Measurements from ENCODE around the gene CCDC85A. TPM values are rescaled to one million over a fixed set of nuclear protein-coding genes. Genes with fewer than 3 reads are reported as not detected.

CCDC85A gene
- total and polyA plus RNA-seq, 4 donors = 12.1 to 26.4 (median 23.5) TPM

- H3K27ac ChIP-seq (ENCODE audit: low read depth, low read length) = no peak overlapping the region
- H3K36me3 ChIP-seq (ENCODE audit: control insufficient read depth, insufficient read depth, low read length) = no peaks in the 10 kb centered on the region
- no peak overlapping the region for H3K4me3 ChIP-seq (ENCODE audit: low read depth, low read length)
- no CpG with 5 or more reads among the region's 3 CpGs for WGBS (ENCODE audit: insufficient coverage)
- no peaks in the 10 kb centered on the region for H3K27me3 ChIP-seq (ENCODE audit: control insufficient read depth, insufficient read depth, low read length)
- DNase-seq (ENCODE audit: low read depth in 4 of 6, low spot score in 6 of 6) = no peak
- no peaks in the 10 kb centered on the region for H3K9me3 ChIP-seq (ENCODE audit: control insufficient read depth, insufficient read depth, low read length)
- no peaks in the 10 kb centered on the region for H3K4me1 ChIP-seq (ENCODE audit: control insufficient read depth, insufficient read depth, low read length)
These were observed 151.3 kb downstream of the CCDC85A start for GRCh38 chr2:56335101-56335500.

- H3K4me3 ChIP-seq (ENCODE audit: low read depth, low read length) = no peak overlapping the region
- no peak overlapping the region for H3K27ac ChIP-seq (ENCODE audit: low read depth, low read length)
- WGBS (ENCODE audit: insufficient coverage) = no CpG with 5 or more reads among the region's 3 CpGs
- no peaks in the 10 kb centered on the region for H3K4me1 ChIP-seq (ENCODE audit: control insufficient read depth, insufficient read depth, low read length)
- no peaks in the 10 kb centered on the region for H3K27me3 ChIP-seq (ENCODE audit: control insufficient read depth, insufficient read depth, low read length)
- no peaks in the 10 kb centered on the region for H3K36me3 ChIP-seq (ENCODE audit: control insufficient read depth, insufficient read depth, low read length)
- DNase-seq (ENCODE audit: low read depth in 4 of 6, low spot score in 6 of 6) = no peak
- H3K9me3 ChIP-seq (ENCODE audit: control insufficient read depth, insufficient read depth, low read length) = no peaks in the 10 kb centered on the region
These were observed 153.6 kb downstream of the CCDC85A start for GRCh38 chr2:56337342-56337741.

- no peaks in the 10 kb centered on the region for H3K4me1 ChIP-seq (ENCODE audit: control insufficient read depth, insufficient read depth, low read length)
- WGBS (ENCODE audit: insufficient coverage) = no CpG with 5 or more reads among the region's 2 CpGs
These were observed 154.4 kb downstream of the CCDC85A start for GRCh38 chr2:56338232-56338631.

GRCh38 chr2:56344771-56345170 is 161.0 kb downstream of the CCDC85A start:
- Histone ChIP-seq H3K9me3 (ENCODE audit: control insufficient read depth, insufficient read depth, low read length) (no peaks in the 10 kb centered on the region), H3K27ac (ENCODE audit: low read depth, low read length) (no peak overlapping the region), H3K4me1 (ENCODE audit: control insufficient read depth, insufficient read depth, low read length) (no peaks in the 10 kb centered on the region), H3K4me3 (ENCODE audit: low read depth, low read length) (no peak overlapping the region), H3K27me3 (ENCODE audit: control insufficient read depth, insufficient read depth, low read length) (no peaks in the 10 kb centered on the region), H3K36me3 (ENCODE audit: control insufficient read depth, insufficient read depth, low read length) (no peaks in the 10 kb centered on the region)
- DNase-seq (ENCODE audit: low read depth in 4 of 6, low spot score in 6 of 6) = no peak
- WGBS (ENCODE audit: insufficient coverage) = no CpG with 5 or more reads among the region's 1 CpG

More at GRCh38 chr2:56338232-56338631, 154.4 kb downstream of the CCDC85A start:
- no peaks in the 10 kb centered on the region for H3K9me3 ChIP-seq (ENCODE audit: control insufficient read depth, insufficient read depth, low read length)
- no peaks in the 10 kb centered on the region for H3K27me3 ChIP-seq (ENCODE audit: control insufficient read depth, insufficient read depth, low read length)
- no peak overlapping the region for H3K27ac ChIP-seq (ENCODE audit: low read depth, low read length)
- no peak overlapping the region for H3K4me3 ChIP-seq (ENCODE audit: low read depth, low read length)
- H3K36me3 ChIP-seq (ENCODE audit: control insufficient read depth, insufficient read depth, low read length) = no peaks in the 10 kb centered on the region
- DNase-seq (ENCODE audit: low read depth in 4 of 6, low spot score in 6 of 6) = no peak

GRCh38 chr2:56347881-56348280 is 164.1 kb downstream of the CCDC85A start:
- 75% methylated on average over 2 of the region's 4 CpGs for WGBS (ENCODE audit: insufficient coverage)
- Histone ChIP-seq H3K27me3 (ENCODE audit: control insufficient read depth, insufficient read depth, low read length) (no peaks in the 10 kb centered on the region), H3K27ac (ENCODE audit: low read depth, low read length) (no peak overlapping the region)

GRCh38 chr2:56348392-56349210 is 164.8 kb downstream of the CCDC85A start:
- Histone ChIP-seq H3K27ac (ENCODE audit: low read depth, low read length) (no peak overlapping the region), H3K4me3 (ENCODE audit: low read depth, low read length) (no peak overlapping the region), H3K9me3 (ENCODE audit: control insufficient read depth, insufficient read depth, low read length) (no peaks in the 10 kb centered on the region), H3K27me3 (ENCODE audit: control insufficient read depth, insufficient read depth, low read length) (no peaks in the 10 kb centered on the region), H3K36me3 (ENCODE audit: control insufficient read depth, insufficient read depth, low read length) (no peaks in the 10 kb centered on the region), H3K4me1 (ENCODE audit: control insufficient read depth, insufficient read depth, low read length) (no peaks in the 10 kb centered on the region)
- peak in 4 of 6 donors; percentile 13 to 68 (median 44) for DNase-seq (ENCODE audit: low read depth in 4 of 6, low spot score in 6 of 6)
- WGBS (ENCODE audit: insufficient coverage) = no CpG with 5 or more reads among the region's 6 CpGs

More at GRCh38 chr2:56347881-56348280, 164.1 kb downstream of the CCDC85A start:
- DNase-seq (ENCODE audit: low read depth in 4 of 6, low spot score in 6 of 6) = no peak
- Histone ChIP-seq H3K4me3 (ENCODE audit: low read depth, low read length) (no peak overlapping the region), H3K36me3 (ENCODE audit: control insufficient read depth, insufficient read depth, low read length) (no peaks in the 10 kb centered on the region), H3K9me3 (ENCODE audit: control insufficient read depth, insufficient read depth, low read length) (no peaks in the 10 kb centered on the region), H3K4me1 (ENCODE audit: control insufficient read depth, insufficient read depth, low read length) (no peaks in the 10 kb centered on the region)

- no peaks in the 10 kb centered on the region for H3K27me3 ChIP-seq (ENCODE audit: control insufficient read depth, insufficient read depth, low read length)
- no peak overlapping the region for H3K4me3 ChIP-seq (ENCODE audit: low read depth, low read length)
- H3K36me3 ChIP-seq (ENCODE audit: control insufficient read depth, insufficient read depth, low read length) = no peaks in the 10 kb centered on the region
- DNase-seq (ENCODE audit: low read depth in 4 of 6, low spot score in 6 of 6) = no peak
- H3K27ac ChIP-seq (ENCODE audit: low read depth, low read length) = no peak overlapping the region
- H3K9me3 ChIP-seq (ENCODE audit: control insufficient read depth, insufficient read depth, low read length) = no peaks in the 10 kb centered on the region
- no CpG with 5 or more reads among the region's 3 CpGs for WGBS (ENCODE audit: insufficient coverage)
- no peaks in the 10 kb centered on the region for H3K4me1 ChIP-seq (ENCODE audit: control insufficient read depth, insufficient read depth, low read length)
These were observed 174.0 kb downstream of the CCDC85A start for GRCh38 chr2:56357655-56358295.

- no peaks in the 10 kb centered on the region for H3K27me3 ChIP-seq (ENCODE audit: control insufficient read depth, insufficient read depth, low read length)
- DNase-seq (ENCODE audit: low read depth in 4 of 6, low spot score in 6 of 6) = no peak
- no peak overlapping the region for H3K27ac ChIP-seq (ENCODE audit: low read depth, low read length)
- no peaks in the 10 kb centered on the region for H3K36me3 ChIP-seq (ENCODE audit: control insufficient read depth, insufficient read depth, low read length)
- no peak overlapping the region for H3K4me3 ChIP-seq (ENCODE audit: low read depth, low read length)
- H3K9me3 ChIP-seq (ENCODE audit: control insufficient read depth, insufficient read depth, low read length) = no peaks in the 10 kb centered on the region
- H3K4me1 ChIP-seq (ENCODE audit: control insufficient read depth, insufficient read depth, low read length) = no peaks in the 10 kb centered on the region
- 91% methylated on average over 2 of the region's 2 CpGs for WGBS (ENCODE audit: insufficient coverage)
These were observed 178.1 kb downstream of the CCDC85A start for GRCh38 chr2:56361844-56362243.

GRCh38 chr2:56364902-56365301 is 181.1 kb downstream of the CCDC85A start:
- Histone ChIP-seq H3K27ac (ENCODE audit: low read depth, low read length) (no peak overlapping the region), H3K9me3 (ENCODE audit: control insufficient read depth, insufficient read depth, low read length) (no peaks in the 10 kb centered on the region), H3K27me3 (ENCODE audit: control insufficient read depth, insufficient read depth, low read length) (no peaks in the 10 kb centered on the region), H3K4me3 (ENCODE audit: low read depth, low read length) (no peak overlapping the region), H3K36me3 (ENCODE audit: control insufficient read depth, insufficient read depth, low read length) (no peaks in the 10 kb centered on the region), H3K4me1 (ENCODE audit: control insufficient read depth, insufficient read depth, low read length) (no peaks in the 10 kb centered on the region)
- WGBS (ENCODE audit: insufficient coverage) = 100% methylated on average over 1 of the region's 2 CpGs
- DNase-seq (ENCODE audit: low read depth in 4 of 6, low spot score in 6 of 6) = no peak

- no peak overlapping the region for H3K27ac ChIP-seq (ENCODE audit: low read depth, low read length)
- no peak for DNase-seq (ENCODE audit: low read depth in 4 of 6, low spot score in 6 of 6)
- H3K27me3 ChIP-seq (ENCODE audit: control insufficient read depth, insufficient read depth, low read length) = no peaks in the 10 kb centered on the region
- no peaks in the 10 kb centered on the region for H3K9me3 ChIP-seq (ENCODE audit: control insufficient read depth, insufficient read depth, low read length)
- no peaks in the 10 kb centered on the region for H3K4me1 ChIP-seq (ENCODE audit: control insufficient read depth, insufficient read depth, low read length)
- 100% methylated on average over 1 of the region's 2 CpGs for WGBS (ENCODE audit: insufficient coverage)
- H3K36me3 ChIP-seq (ENCODE audit: control insufficient read depth, insufficient read depth, low read length) = no peaks in the 10 kb centered on the region
- H3K4me3 ChIP-seq (ENCODE audit: low read depth, low read length) = no peak overlapping the region
These were observed 185.5 kb downstream of the CCDC85A start for GRCh38 chr2:56369316-56369715.
